PC-3 (cell line): ENCODE data around the gene CXADR.

Experiments used
- EZH2 ChIP-seq: fragments of 300-600 bp; sonication (generic); IDR thresholded peaks from one replicate; pipeline ENCODE4 v1.6.1; 2017; ENCODE audit warnings: antibody characterized with exemption, mild to moderate bottlenecking, low read length; ENCODE audit not compliant: unreplicated experiment
- EZH2phosphoT487 ChIP-seq: fragments of 300-600 bp; sonication (generic); IDR thresholded peaks from 2 replicates; pipeline ENCODE4 v1.6.1; 2018; ENCODE audit warnings: mild to moderate bottlenecking, antibody characterized with exemption, low read length, borderline replicate concordance
- TF ChIP-seq, protein P1 (sequence below): fragments of 300-600 bp; sonication (generic); conservative IDR thresholded peaks from 2 replicates; pipeline ENCODE4 v1.5.1; 2017; ENCODE audit warnings: antibody characterized with exemption, low read depth, mild to moderate bottlenecking, low read length

DNA sequence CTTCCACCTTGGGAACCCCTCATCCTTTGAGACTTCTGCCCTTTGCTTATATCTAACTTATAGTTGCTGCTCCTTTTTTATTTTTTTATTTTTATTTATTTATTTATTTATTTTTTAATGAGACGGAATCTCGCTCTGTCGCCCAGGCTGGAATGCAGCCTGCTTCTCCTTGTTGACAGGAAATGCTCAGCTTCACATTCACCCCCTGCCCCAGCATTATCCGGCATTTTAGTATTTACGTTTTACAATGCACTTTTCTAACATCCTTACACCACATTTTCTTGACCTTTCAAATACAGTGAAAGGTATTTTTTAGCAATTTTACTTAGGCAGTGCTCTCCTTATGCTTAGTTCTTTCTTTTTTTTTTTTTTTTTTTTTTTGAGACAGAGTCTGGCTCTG, 14.9 kb downstream of the CXADR start:
- TF ChIP-seq EZH2: no peak
- TF ChIP-seq, protein P1, sequence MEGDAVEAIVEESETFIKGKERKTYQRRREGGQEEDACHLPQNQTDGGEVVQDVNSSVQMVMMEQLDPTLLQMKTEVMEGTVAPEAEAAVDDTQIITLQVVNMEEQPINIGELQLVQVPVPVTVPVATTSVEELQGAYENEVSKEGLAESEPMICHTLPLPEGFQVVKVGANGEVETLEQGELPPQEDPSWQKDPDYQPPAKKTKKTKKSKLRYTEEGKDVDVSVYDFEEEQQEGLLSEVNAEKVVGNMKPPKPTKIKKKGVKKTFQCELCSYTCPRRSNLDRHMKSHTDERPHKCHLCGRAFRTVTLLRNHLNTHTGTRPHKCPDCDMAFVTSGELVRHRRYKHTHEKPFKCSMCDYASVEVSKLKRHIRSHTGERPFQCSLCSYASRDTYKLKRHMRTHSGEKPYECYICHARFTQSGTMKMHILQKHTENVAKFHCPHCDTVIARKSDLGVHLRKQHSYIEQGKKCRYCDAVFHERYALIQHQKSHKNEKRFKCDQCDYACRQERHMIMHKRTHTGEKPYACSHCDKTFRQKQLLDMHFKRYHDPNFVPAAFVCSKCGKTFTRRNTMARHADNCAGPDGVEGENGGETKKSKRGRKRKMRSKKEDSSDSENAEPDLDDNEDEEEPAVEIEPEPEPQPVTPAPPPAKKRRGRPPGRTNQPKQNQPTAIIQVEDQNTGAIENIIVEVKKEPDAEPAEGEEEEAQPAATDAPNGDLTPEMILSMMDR: no peak
- TF ChIP-seq EZH2phosphoT487: no peak
